ENCODE results near the gene NEURL1.
"Not testable (repeated sequence)": the region's sequence is repeated elsewhere in the genome, so short reads cannot be mapped to it uniquely, and the experiment has no call there.

NEURL1 gene

GRCh38 chr10:103603382-103603781, 109.9 kb downstream of the NEURL1 start:
- DNase-seq (ENCODE audit: low read depth, low spot score), result no peak

- DNase-seq (ENCODE audit: low read depth, low spot score), result no peak
These were observed 112.0 kb downstream of the NEURL1 start for GRCh38 chr10:103605359-103606096.

DNA sequence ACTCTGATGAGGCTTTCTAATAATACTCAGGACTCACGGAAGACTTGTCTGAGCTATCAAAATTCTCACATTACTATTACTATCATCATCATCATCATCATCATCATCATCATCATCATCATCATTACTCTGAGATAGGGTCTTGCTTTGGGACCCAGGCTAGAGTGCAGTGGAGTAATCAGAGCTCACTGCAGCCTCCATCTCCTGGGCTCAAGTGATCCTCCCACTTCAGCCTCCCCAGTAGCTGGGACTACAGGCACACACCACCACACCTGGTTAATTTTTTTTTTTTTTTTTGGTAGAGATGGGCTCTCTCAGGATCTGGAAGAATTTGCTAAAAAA, 112.6 kb downstream of the NEURL1 start:
- not testable (repeated sequence) for DNase-seq (ENCODE audit: low read depth, low spot score)

- not testable (repeated sequence) for DNase-seq (ENCODE audit: low read depth, low spot score)
These were observed 113.5 kb downstream of the NEURL1 start for GRCh38 chr10:103607051-103607450.

- not testable (repeated sequence) for DNase-seq (ENCODE audit: low read depth, low spot score)
These were observed 114.6 kb downstream of the NEURL1 start for GRCh38 chr10:103608056-103608455.

- DNase-seq (ENCODE audit: low read depth, low spot score), result no peak
These were observed 116.0 kb downstream of the NEURL1 start for GRCh38 chr10:103609231-103610082.

GRCh38 chr10:103610083-103610472, 116.6 kb downstream of the NEURL1 start:
- DNase-seq (ENCODE audit: low read depth, low spot score), result no peak

- DNase-seq (ENCODE audit: low read depth, low spot score), result no peak
These were observed 117.5 kb downstream of the NEURL1 start for GRCh38 chr10:103610921-103611511.

DNA sequence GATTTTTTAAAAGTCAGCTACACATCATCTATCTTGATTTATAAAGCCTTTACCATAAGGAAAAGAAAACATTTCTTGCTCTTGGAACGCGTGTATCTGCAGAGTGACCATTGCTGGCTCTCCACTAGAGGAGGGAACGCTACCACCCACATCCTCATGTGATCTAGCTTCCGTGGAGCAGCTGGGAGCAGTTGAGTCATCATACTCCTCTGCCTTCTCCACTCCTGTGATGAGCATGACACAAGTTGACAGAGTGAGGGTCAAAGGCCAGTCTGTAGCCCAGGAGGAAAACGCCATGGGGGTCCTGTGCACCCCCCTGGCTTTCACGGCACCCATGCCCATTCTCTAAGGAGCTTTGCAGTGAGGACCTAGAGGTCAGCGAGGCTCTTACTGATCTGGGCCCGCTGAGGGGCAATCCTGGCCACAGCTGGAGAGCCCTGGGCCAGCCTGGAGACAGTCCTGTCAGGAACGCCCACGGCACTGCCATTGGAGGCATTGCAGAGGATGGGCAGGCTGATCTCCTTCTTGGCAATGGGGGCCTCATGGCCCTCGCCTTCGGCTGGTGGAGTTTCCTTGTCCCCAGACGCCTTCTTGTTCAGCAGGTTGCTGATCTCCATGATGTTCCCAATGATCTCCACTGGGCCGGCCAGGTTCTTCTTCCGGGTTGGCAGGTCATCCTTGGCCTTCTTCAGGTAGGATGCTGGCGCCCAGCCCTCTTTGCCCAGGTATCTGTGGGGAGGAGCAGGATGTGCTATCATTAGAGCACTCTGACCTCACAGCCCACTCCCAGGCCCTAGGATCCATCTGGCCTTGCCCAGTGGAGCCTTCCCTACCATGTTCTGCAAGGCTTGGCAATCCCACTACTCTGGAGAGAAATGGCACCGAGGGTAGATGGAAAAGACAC, 119.2 kb downstream of the NEURL1 start:
- no peak for DNase-seq (ENCODE audit: low read depth, low spot score)

DNA sequence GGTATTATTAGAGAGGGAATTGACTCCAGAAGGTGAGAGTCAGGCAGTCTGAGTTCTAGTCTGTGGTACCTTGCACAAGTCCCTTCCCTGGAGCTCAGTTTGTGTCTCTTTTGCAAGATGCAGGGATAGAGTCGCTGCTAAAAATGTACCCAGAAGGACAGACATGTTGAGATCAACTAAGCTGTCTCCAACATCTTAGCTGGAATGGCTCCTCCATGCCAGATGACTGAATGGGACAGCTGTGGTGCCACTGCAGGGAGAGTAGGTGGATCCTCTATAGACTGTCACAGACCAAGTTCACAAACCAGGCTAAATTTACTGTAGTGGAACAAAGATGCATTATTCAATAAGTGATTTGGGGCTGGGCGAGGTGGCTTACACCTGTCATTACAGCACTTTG, 120.1 kb downstream of the NEURL1 start:
- DNase-seq (ENCODE audit: low read depth, low spot score), result no peak

DNA sequence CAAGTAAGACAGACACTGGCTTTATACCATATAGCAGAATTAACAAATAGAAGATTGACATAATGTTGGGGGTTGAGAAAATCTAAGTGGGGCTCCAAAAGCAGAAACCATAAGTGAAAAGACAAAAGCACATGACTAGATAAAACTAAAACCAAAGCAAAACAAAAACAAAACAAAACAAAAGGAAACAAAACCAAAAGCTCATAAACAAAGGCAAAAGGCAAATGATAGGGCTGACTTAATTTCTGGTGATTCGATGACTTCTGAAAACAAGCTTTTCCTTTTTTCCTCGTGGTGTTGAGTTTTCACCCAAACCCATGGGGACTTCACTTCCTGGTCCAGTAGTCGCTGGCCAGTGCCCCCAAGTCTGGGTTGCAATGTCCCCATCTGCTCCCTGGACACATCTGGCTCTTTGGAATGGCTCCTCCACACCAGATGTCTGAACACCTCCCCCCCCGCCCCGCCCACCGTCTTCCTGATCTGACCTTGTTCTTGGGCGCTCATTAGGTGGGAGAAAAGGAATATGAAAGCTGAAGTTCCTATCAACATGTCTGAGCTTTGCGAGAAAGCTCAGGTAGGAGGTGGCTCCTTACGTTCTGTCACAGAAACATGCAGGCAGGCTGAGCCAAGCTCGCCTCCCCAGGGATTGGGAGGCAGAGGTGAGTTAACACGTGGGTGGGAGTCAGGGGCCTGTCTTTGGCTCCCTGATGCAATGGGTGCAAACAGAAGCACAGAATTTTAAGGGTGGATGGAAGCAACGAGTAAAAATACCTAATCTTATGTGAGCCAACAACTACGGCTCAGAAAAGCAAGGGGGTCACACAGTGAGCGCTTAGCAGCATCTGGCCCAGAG, 121.0 kb downstream of the NEURL1 start:
- no peak for DNase-seq (ENCODE audit: low read depth, low spot score)

- no peak for DNase-seq (ENCODE audit: low read depth, low spot score)
These were observed 123.4 kb downstream of the NEURL1 start for GRCh38 chr10:103616705-103617601.

GRCh38 chr10:103617602-103618385, 124.3 kb downstream of the NEURL1 start:
- no peak for DNase-seq (ENCODE audit: low read depth, low spot score)

DNA sequence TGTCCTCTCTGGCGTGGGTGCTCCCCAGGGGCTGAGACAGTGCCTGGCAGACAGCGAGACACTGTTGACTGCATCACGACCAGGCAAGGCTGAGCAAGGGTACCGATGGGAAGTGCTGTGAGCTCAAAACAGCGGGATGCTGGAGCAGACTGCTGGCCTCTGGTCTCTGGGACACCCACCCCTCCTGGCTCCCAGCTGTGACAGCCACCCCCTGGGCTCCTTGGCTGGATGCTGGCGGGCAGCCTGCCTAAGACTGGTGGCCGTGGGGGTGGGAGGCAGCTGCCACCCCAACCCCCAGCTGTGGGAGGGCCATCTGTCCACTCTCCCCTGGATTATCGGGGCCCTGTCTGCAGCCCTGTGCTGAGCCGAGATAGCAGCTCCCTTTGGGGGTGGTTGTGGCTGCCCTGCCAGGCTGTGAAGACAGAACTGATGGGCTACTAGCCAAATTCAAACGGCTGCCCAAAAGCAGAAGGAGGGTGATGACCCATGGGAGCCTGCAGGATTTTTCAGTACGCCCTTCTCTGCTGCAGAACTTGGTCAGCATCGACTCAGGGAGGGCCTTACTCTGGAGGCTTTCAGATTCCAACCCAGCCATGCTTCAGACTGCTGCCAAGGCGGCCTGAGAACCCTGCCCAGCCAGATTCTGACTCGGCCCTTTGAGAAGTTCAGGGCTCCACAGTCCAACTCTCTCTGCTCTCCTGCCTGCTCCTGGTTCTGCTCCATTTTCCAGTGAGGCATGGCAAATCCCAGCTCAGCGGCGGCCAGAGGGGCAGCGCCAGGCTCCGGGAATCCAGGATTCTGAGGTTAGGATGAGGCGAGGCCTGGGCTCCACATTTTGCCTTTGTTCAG, 125.3 kb downstream of the NEURL1 start:
- no peak for DNase-seq (ENCODE audit: low read depth, low spot score)

- no peak for DNase-seq (ENCODE audit: low read depth, low spot score)
These were observed 126.2 kb downstream of the NEURL1 start for GRCh38 chr10:103619424-103620351.

- no peak for DNase-seq (ENCODE audit: low read depth, low spot score)
These were observed 126.8 kb downstream of the NEURL1 start for GRCh38 chr10:103620352-103620740.
